Right forelimb (tissue), 1 donor: ENCODE data around the gene RING1.
A peak's percentile ranks its signal among the peaks of the same experiment; 100 is the strongest.

ENCODE experiments used
- DNase-seq: peaks from one replicate; pipeline ENCODE4 v3.0.0-alpha.2; 2018

The RING1 gene

DNA sequence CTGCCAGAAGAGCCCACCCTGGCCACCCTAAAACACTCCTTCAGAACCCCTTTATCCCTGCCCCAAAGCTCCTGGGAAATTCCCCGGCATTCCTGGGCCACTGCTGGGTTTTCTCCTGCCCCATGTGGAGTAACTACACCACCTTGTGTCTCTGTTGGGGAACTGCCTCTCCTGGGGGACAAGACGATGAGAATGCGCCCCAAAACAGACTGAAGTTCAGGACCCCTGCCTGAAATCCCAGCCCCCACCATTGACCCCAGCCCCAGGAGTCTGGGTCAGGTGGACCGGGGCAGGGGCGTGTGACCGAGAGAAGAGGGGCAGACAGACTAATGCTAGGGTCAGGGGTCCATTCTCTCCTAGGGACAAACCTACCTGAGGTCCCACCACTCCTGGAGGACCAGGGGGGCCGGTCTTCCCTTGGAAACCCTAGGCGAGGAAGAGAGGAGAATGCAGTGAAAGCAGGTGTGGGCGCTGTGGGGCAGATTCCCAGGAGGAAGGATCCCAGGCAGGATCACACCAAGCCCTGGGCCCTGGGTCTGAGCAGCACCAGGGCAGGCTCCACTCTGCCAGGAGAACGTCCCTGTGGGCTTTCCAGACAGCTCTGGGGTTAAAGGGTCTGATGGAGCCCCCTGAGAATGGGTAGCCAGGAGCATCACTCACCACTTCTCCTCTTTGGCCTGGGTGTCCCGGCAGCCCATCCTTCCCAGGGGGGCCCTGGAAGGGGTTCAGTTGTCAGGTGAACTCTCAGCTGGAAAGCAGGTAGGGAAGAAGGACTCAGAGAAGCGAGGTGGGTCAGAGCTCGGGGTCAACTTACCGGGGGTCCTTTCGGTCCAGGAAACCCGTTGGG, 35.4 kb upstream of the RING1 start:
- DNase-seq = no peak

DNA sequence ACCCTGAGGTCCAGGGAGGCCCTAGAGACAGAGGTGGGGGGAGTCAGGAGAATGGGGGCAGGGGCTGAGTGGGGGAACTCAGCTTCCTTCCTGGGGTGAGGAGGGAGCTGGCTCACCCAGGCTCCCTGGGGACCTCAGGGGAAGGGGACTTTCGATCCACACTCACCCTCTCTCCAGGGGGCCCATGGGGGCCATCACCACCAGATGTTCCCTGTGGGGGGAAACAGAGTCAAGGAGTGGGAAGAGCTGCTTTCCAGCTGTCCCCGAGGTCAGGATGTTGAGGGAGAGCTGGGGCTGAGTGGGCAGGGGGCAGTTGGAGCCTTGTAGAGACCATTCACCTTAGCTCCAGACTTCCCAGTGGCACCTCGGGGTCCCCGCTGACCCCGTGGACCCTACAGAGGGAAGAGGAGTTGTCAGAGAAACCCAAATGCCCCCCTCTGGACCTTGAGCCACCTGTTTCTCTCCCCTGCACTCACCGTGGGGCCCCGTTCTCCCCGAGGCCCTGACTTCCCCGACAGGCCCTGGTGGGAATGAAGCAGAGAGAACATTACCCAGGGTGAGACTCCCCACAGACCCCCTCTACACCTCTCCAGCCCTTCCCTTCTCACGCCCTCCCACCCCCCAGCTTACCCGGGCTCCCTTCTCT, 34.6 kb upstream of the RING1 start:
- DNase-seq = no peak

DNA sequence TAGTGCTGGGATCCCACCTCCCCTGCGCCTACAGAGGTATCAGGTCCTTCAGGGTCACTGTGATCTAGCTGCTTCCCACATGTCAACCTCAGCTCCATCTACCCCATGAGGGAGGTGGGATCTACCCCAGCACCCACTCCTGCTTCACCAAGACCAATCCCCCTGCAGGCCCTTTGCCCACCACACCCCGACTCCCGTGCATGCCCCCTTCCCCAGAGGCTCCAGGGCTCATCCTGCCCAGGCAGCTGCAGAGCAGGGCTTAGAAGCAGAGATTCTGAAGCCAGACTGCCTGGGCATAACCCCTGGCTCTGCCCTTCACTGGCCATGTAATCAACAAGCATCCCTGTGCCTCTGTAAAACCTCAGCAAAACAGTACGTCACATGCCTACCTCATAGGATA, 33.5 kb upstream of the RING1 start:
- DNase-seq = no peak

DNA sequence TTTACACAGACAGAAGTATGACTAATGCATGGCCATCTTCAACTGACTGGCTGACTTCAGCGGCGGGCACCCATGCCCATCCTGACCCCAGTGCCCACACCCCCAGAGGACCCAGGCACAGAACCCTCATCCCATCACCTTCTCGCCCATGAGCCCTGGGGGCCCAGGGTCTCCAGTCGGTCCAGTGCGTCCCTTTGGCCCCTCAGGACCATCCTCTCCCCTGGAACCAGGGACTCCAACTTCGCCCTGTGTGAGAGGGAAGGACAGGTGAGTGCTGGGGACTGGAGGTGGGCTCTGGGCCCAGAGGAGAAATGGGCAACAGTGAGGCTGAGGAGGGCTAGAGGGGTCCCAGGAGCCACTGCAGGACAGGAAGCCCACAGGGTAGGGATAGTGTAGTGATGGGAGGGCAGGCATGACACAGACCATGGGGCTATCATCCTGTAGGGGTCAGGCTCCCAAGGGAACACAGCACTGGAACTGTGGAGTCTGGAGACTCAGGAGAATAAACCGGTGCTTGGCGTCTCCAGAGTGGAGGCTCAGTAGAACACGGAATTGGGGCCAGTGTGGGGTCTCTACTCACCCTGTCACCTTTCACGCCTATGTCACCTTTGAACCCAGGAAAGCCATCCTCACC, 32.7 kb upstream of the RING1 start:
- no peak for DNase-seq

DNA sequence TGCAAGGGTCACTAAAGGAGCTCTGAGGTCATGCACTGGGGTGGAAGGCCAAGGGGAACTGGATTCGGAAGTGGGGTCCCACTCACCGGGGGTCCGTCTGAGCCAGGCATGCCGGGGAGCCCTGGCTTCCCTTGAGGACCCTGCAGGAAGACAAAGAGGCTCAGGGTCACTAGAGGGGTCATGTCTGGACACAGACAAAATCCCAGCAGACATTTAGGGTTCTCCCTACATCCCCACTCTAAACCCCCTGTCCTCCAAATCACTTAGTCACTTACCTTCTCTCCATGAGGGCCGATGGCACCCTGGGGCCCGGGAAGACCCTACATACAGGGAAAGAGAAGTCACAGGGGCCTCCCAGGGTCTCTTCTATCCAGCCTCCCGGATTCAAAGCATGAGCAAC, 31.4 kb upstream of the RING1 start:
- no peak for DNase-seq

GRCh38 chr6:33177552-33178446, 30.5 kb upstream of the RING1 start:
- DNase-seq = peak; percentile 78

GRCh38 chr6:33178755-33179475, 29.4 kb upstream of the RING1 start:
- no peak for DNase-seq

GRCh38 chr6:33181141-33181540, 27.2 kb upstream of the RING1 start:
- no peak for DNase-seq

DNA sequence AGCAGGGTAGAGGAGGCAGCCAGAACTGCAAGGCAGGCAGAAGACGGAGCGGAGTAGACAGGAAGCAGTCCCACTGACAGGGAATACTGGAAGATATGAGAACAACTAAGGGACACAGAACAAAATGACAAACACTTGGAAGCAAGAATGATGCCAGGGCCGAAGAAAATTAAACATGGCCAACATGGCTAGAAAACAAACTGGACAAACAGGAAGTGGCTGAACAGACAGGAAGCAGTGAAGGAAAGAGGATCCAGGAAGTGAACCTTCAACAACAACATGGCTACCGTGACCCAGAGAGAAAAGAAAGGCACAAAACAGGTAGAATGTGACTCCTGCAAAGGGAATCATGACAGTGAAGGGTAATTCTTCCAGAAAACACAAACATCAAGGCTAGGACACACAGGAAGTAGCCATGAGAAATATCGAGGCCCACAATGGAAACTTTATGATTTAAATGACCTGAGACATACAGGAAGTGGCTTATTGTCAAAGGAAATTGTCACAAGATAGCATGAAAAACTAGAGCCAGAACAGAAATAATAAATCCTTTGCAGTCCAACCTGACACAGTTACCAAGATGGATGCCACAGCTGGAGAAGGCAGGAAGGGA, 25.1 kb upstream of the RING1 start:
- no peak for DNase-seq

- no peak for DNase-seq
These were observed 23.1 kb upstream of the RING1 start for GRCh38 chr6:33185190-33185589.

DNA sequence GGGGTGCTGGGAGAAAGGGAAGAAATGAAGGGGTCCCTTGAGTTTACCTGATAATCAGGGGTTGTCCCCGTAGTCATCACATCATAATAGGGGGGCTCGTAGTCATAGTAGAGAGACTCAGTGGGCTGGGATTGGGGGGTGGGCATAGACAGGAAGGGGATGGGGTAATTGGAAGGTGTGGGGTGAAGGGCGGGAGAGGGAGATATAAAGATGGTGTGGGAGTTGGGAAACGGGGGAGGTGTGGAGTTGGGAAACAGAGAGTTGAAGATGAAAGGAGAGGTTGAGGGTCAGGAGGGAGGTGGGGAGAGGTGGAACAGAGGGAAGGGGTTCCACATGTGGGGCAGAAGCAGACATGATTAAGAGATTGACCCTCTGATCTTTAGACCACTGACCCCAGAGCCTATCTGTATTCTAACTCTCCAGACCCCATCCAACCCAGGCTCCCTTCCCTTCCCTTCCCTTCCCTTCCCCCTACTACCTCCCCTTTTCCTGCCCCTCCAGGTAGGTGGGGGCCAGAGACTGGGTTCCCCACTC, 22.6 kb upstream of the RING1 start:
- no peak for DNase-seq

- no peak for DNase-seq
These were observed 20.5 kb upstream of the RING1 start for GRCh38 chr6:33187809-33188208.

GRCh38 chr6:33189164-33189563, 19.1 kb upstream of the RING1 start:
- DNase-seq = no peak

GRCh38 chr6:33189625-33190448, 18.5 kb upstream of the RING1 start:
- DNase-seq = peak; percentile 72

DNA sequence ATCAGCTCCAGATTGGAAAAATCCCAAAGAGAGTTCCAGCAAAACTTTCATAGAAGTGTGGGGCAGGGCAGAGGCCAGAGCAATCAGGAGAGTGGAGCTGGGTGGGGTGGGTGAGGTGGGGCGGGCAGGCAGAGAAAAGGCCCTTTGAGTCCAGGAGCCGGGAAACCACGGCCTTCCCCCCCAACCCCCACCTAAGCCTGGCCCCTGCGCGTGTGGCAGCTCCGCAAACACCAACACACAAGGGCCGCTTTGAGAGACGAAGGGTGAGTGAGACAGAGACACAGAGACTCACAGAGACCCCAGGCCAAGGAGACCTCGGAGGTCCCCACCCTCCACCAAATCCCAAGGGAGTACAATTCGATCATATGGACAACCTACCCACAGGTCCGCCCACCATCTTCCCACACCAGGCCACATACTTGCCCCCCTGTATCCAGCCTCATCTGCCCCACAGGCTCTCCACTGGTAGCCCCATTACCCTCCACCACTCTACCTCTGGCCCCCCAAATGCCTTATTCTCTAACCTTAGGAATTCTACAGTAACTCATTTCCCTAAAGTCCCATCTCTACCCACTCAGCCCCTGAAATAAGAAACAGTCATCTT, 17.7 kb upstream of the RING1 start:
- DNase-seq = peak; percentile 67

DNA sequence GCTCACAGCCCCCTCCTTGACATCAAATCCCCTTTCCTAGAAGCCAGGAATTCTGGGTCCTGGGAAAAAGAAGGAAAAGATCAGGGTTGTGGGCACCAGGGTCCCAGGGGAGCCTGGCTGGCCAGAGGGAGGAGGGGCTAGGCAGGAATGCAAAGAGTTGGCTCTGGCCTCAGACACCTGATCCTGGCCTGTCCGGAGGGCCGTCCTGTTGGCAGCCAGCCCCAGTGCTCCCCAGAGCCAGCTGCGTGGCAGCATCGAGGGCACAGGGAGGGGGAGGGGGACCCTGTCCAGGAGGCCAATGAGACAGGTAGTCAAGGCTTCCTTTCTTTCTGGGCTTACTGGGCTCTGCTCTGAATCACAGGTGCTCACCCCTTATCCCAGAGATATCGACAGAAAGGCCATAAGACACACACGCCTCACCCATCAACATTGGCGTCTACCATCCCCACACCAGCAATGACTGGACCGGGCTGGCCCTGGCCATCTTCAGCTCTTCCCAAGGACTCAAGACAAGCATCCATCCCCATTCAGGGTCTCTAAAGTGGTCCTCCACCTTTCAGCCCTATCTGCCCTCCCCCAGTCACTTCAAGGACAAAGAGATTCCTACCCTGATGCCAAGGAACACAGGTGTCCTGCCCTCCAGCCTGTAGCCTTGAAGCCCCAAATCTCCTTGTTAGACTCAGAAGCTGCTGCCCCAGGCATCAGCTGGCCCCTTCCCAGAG, 16.8 kb upstream of the RING1 start:
- DNase-seq = peak; percentile 76

- no peak for DNase-seq
These were observed 16.1 kb upstream of the RING1 start, which contains the start of gene COL11A2 for GRCh38 chr6:33192105-33192646. TSS of gene COL11A2 (minus strand) at chr6:33192467. CDS start at chr6:33192240, 227 bp downstream.

DNA sequence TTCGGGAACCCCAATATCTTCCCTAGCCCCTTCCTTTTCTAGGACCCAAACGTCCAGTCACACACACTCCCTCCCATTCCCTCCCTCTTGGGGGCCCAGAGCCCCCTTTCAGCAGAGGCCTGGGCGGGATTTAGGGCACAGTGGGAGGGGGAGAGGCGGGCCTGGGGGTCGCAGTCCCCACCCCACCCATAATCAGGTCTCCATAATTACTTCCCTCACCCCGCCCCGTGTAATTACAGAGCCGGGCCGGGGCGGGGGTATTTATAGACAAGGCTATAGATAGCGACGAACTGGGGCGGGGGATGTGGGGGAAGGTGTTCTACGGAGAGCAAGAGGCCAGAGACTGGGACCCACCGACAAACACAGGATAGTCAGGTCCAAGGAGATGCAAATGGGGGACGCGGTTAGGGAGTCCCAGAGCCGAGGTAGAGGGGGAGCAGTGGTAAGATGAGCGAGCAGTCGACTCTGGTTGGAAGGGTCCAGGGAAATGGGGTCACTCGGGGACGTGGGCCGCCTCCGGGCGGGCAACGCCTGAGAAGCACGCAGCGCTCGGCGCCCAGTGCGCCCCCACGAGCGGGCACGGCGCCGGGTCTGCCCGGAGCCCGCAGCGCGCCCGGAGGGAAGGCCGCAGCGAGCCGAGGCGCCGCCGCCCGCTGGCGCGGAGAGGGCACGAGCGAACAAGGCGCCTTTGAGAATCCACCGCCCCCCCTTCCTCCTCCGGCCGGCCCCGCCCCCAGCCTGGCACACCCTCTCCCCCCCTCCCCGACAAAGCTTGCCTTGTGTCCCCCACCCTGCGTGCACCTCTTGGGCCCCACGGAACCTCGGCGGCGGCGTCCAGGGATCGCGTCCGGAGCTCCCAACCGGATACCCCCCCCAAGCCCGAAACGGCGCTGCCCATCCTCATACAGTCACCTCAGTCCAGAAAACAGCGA, 15.4 kb upstream of the RING1 start:
- peak; percentile 77 for DNase-seq
